ENCODE results near the gene AKT1S1.

AKT1S1 gene

GRCh38 chr19:49866933-49867782 is 10.0 kb downstream of the AKT1S1 start, which contains the start of gene PNKP:
TSS of gene PNKP (minus strand) at chr19:49867576. CDS start at chr19:49867204, 372 bp downstream.
- peak; percentile 97 for DNase-seq (ENCODE audit: low spot score)

- DNase-seq (ENCODE audit: low spot score) = no peak
These were observed 12.3 kb downstream of the AKT1S1 start for GRCh38 chr19:49864890-49865289.

GRCh38 chr19:49863935-49864320 is 13.2 kb downstream of the AKT1S1 start:
- DNase-seq (ENCODE audit: low spot score) = no peak

GRCh38 chr19:49863254-49863934 is 13.8 kb downstream of the AKT1S1 start:
- no peak for DNase-seq (ENCODE audit: low spot score)

GRCh38 chr19:49862391-49863253 is 14.5 kb downstream of the AKT1S1 start:
- peak; percentile 87 for DNase-seq (ENCODE audit: low spot score)

- DNase-seq (ENCODE audit: low spot score) = no peak
These were observed 15.4 kb downstream of the AKT1S1 start for GRCh38 chr19:49861541-49862378.

- no peak for DNase-seq (ENCODE audit: low spot score)
These were observed 16.0 kb downstream of the AKT1S1 start for GRCh38 chr19:49861107-49861506.

- no peak for DNase-seq (ENCODE audit: low spot score)
These were observed 16.6 kb downstream of the AKT1S1 start for GRCh38 chr19:49860336-49861102.

GRCh38 chr19:49859682-49860335 is 17.3 kb downstream of the AKT1S1 start:
- no peak for DNase-seq (ENCODE audit: low spot score)

- peak; percentile 52 for DNase-seq (ENCODE audit: low spot score)
These were observed 18.8 kb downstream of the AKT1S1 start for GRCh38 chr19:49858088-49858985.

- DNase-seq (ENCODE audit: low spot score) = no peak
These were observed 19.4 kb downstream of the AKT1S1 start for GRCh38 chr19:49857838-49858087.

GRCh38 chr19:49857061-49857837 is 19.9 kb downstream of the AKT1S1 start:
- DNase-seq (ENCODE audit: low spot score) = no peak

- no peak for DNase-seq (ENCODE audit: low spot score)
These were observed 20.6 kb downstream of the AKT1S1 start for GRCh38 chr19:49856574-49857021.

GRCh38 chr19:49855676-49856573 is 21.2 kb downstream of the AKT1S1 start:
- DNase-seq (ENCODE audit: low spot score) = peak; percentile 40

- DNase-seq (ENCODE audit: low spot score) = no peak
These were observed 21.9 kb downstream of the AKT1S1 start for GRCh38 chr19:49855277-49855675.

- no peak for DNase-seq (ENCODE audit: low spot score)
These were observed 22.5 kb downstream of the AKT1S1 start for GRCh38 chr19:49854378-49855263.

Measured in HuH-7.5 (cell line).